GM19463 (cell line): Measurements from ENCODE around the gene CNTN5.
"Not testable (repeated sequence)": the region's sequence is repeated elsewhere in the genome, so short reads cannot be mapped to it uniquely, and the experiment has no call there.

ENCODE experiments used
- ATAC-seq: cut with Tn5 transposase; IDR thresholded peaks from one replicate; pipeline ENCODE4 v1.9.1; 2021; ENCODE audit warnings: mild to moderate bottlenecking, moderate library complexity; ENCODE audit not compliant: unreplicated experiment

The CNTN5 gene

GRCh38 chr11:99268886-99269285, 248.1 kb downstream of the CNTN5 start:
- ATAC-seq = no peak

GRCh38 chr11:99271527-99271926, 250.8 kb downstream of the CNTN5 start:
- ATAC-seq = no peak

GRCh38 chr11:99275521-99275920, 254.8 kb downstream of the CNTN5 start:
- ATAC-seq = no peak

- no peak for ATAC-seq
Measured at GRCh38 chr11:99277281-99277680, 256.5 kb downstream of the CNTN5 start.

- no peak for ATAC-seq
Measured at GRCh38 chr11:99279266-99279665, 258.5 kb downstream of the CNTN5 start.

- no peak for ATAC-seq
Measured at GRCh38 chr11:99281331-99281730, 260.6 kb downstream of the CNTN5 start.

GRCh38 chr11:99297925-99298324, 277.2 kb downstream of the CNTN5 start:
- not testable (repeated sequence) for ATAC-seq

- ATAC-seq = no peak
Measured at GRCh38 chr11:99307510-99308088, 286.9 kb downstream of the CNTN5 start.

- no peak for ATAC-seq
Measured at GRCh38 chr11:99311870-99312269, 291.1 kb downstream of the CNTN5 start.

- no peak for ATAC-seq
Measured at GRCh38 chr11:99316776-99317520, 296.2 kb downstream of the CNTN5 start.

- ATAC-seq = no peak
Measured at GRCh38 chr11:99320769-99321290, 300.1 kb downstream of the CNTN5 start.

- no peak for ATAC-seq
Measured at GRCh38 chr11:99325847-99326246, 305.1 kb downstream of the CNTN5 start.

- no peak for ATAC-seq
Measured at GRCh38 chr11:99327066-99327465, 306.3 kb downstream of the CNTN5 start.

- no peak for ATAC-seq
Measured at GRCh38 chr11:99327527-99327926, 306.8 kb downstream of the CNTN5 start.

GRCh38 chr11:99333621-99334020, 312.9 kb downstream of the CNTN5 start:
- ATAC-seq = no peak

GRCh38 chr11:99343117-99343516, 322.4 kb downstream of the CNTN5 start:
- ATAC-seq = no peak

- ATAC-seq = no peak
Measured at GRCh38 chr11:99349151-99349673, 328.5 kb downstream of the CNTN5 start.

GRCh38 chr11:99351624-99352023, 330.9 kb downstream of the CNTN5 start:
- ATAC-seq = no peak

GRCh38 chr11:99352642-99353041, 331.9 kb downstream of the CNTN5 start:
- no peak for ATAC-seq

- ATAC-seq = no peak
Measured at GRCh38 chr11:99366546-99366945, 345.8 kb downstream of the CNTN5 start.

GRCh38 chr11:99368583-99368982, 347.8 kb downstream of the CNTN5 start:
- no peak for ATAC-seq

- ATAC-seq = no peak
Measured at GRCh38 chr11:99370549-99371216, 349.9 kb downstream of the CNTN5 start.
